Stimulated activated effector memory CD8-positive, alpha-beta T cell treated with anti-CD3 and anti-CD28 coated beads, Interleukin-12 subunit alpha, Interleukin-12 subunit beta, amount 100 ng/mL, for 72 hours (primary cell): Measurements from ENCODE around the gene RIN2.

Experiments
- ATAC-seq: fragments of 150-1000 bp; cut with Tn5 transposase; 2 replicates; pipeline ENCODE4 v1.10.0; 2021
- DNase-seq, 2 donors: peaks; one replicate each; pipeline ENCODE4 v3.0.0; 2021 to 2022; ENCODE audit warnings: low spot score in 2 of 2
- H3K27ac Mint-ChIP-seq: one replicate; pipeline ENCODE4 v1.8.0; 2022; ENCODE audit warnings: mild to moderate bottlenecking, mixed read lengths
- H3K36me3 Mint-ChIP-seq: one replicate; pipeline ENCODE4 v1.8.0; 2022; ENCODE audit warnings: mild to moderate bottlenecking, mixed read lengths
- H3K4me1 Mint-ChIP-seq: one replicate; pipeline ENCODE4 v1.8.0; 2022; ENCODE audit warnings: mixed read lengths
- H3K4me3 Mint-ChIP-seq: one replicate; pipeline ENCODE4 v1.8.0; 2022; ENCODE audit warnings: mild to moderate bottlenecking, mixed read lengths
- H3K9me3 Mint-ChIP-seq: one replicate; pipeline ENCODE4 v1.8.0; 2022; ENCODE audit warnings: mixed read lengths

The RIN2 gene

DNA sequence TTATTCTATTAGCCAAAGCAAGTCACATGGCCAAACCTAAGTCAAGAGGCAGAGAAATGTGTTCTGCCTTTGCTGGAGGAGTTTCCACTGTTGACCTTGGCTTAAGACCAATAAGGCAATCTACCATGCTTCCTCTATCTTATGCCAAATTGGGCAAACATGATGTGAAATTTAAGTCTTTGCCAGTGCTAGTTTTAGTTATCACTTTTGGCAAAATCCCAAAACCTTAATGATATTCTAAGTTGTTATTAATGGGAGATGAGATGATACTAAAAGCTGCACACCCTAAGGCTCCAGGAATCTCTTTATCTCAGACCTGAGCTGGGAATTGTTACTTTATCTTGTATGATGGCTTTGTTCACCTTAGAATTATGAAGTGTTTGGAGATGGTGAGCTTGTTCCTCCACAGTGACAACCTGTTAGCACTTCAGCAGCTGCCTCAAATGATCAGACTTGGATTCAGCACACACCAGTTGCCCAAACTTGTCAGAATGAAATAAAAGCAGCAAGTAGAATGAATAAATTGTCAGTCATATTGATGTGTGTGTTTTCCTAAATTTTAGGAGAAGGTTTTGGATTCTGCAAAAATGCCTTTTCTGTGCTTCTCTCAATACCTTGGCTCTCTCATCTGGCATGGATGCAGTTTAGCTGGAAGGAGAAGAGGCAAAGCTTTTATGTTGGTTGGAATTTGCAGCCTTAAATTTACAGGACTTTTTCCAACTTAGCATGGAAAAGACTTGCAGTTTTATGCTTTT, 49.3 kb downstream of the RIN2 start:
- Mint-ChIP-seq H3K4me1 (no peaks in the 10 kb centered on the region), H3K27ac (no peak overlapping the region)
- no peak for DNase-seq

More for the DNA sequence above, 49.3 kb downstream of the RIN2 start:
- no peak overlapping the region for H3K4me3 Mint-ChIP-seq
- no peak for ATAC-seq
- no peaks in the 10 kb centered on the region for H3K9me3 Mint-ChIP-seq
- no peaks in the 10 kb centered on the region for H3K36me3 Mint-ChIP-seq
